ENCODE results near the gene CYTH2. TPM values are rescaled to one million over a fixed set of nuclear protein-coding genes. Genes with fewer than 3 reads are reported as not detected.

Gene CYTH2
- total RNA-seq, 1 experiment from 2014 or later: 103 TPM

DNA sequence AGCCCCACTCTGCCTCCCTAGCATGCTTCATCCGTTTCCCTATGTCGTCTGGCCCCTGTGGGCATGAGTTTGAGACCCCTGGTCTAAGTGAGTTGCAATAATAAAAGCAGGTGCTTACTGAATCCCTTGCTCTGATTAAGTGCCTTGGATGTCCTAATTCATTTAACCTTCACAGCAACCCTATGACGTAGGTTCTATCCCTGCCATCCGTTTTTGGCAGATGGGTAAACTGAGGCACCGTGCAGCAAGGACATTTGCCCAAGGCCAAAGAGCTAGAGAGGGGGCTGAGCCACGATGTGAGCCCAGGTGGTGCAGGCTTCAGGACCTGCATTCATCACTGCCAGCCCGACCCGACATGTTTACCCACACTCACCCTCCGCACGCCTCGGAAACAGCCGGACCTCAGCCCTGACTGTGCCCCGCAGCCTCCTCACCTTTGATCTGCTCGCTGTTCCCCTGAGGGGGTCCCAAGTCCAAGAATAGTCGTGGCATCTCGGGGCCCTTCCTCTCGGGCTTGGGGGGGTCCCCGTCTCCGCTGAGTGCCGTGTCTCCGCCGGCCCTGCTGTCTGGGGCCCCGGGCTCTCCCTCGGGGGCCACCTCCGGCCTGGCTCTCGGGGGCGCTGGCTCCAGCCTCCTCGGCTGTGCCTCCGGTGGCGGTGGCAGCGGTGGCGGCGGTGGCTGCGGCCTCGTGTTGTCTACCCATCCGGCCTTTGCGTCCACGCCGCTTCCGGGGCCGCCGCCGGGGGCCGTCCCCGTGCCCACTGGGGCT is 28.0 kb downstream of the CYTH2 start:
- Histone ChIP-seq H2BK120ac (ENCODE audit: low read depth, low read length, poor library complexity, severe bottlenecking) (no peak overlapping the region), H3K79me1 (ENCODE audit: insufficient read depth, low read depth, low read length, poor library complexity, severe bottlenecking) (no peaks in the 10 kb centered on the region), H3K79me2 (ENCODE audit: insufficient read depth, low read length) (no peaks in the 10 kb centered on the region), H4K5ac (ENCODE audit: insufficient read length, low read depth, low read length) (no peak overlapping the region), H3K4ac (ENCODE audit: low read depth, low read length) (no peak overlapping the region), H3K9me3 (ENCODE audit: control insufficient read depth, low read depth, low read length) (no peaks in the 10 kb centered on the region), H3K27me3 (ENCODE audit: insufficient read depth, low read length) (no peaks in the 10 kb centered on the region), H3K4me1 (ENCODE audit: insufficient read depth, low read length) (no peaks in the 10 kb centered on the region), H2BK20ac (ENCODE audit: low read depth, low read length, poor library complexity, severe bottlenecking) (no peak overlapping the region), H4K8ac (replicated peaks; ENCODE audit: insufficient read length, low read depth, low read length) (no peak overlapping the region), H2AFZ (ENCODE audit: low read length) (no peak overlapping the region), H3T11ph (ENCODE audit: low read length) (no peak overlapping the region), H3K23me2 (ENCODE audit: insufficient read length, low read depth, low read length, poor library complexity, severe bottlenecking) (peaks cover 10% of the 10 kb centered on the region), H3K18ac (ENCODE audit: insufficient read length, low read depth, low read length) (no peak overlapping the region), H2BK15ac (ENCODE audit: low read depth, low read length) (no peak overlapping the region), H3K27ac (ENCODE audit: insufficient read length, low read depth, low read length) (no peak overlapping the region), H3K4me2 (ENCODE audit: insufficient read depth, insufficient read length, low read length) (no peak overlapping the region), H3K56ac (ENCODE audit: insufficient read length, low read depth, low read length) (no peak overlapping the region), H2BK5ac (ENCODE audit: insufficient read length, low read length) (no peak overlapping the region), H4K20me1 (ENCODE audit: control insufficient read depth, insufficient read depth, insufficient read length) (no peaks in the 10 kb centered on the region), H3K9ac (ENCODE audit: extremely low read depth, insufficient read length, low read length) (no peak overlapping the region), H4K91ac (ENCODE audit: insufficient read length, low read depth, low read length) (no peak overlapping the region), H3K14ac (ENCODE audit: insufficient read depth, low read length) (no peak overlapping the region), H2AK5ac (ENCODE audit: insufficient read length, low read length) (no peak overlapping the region), H2BK12ac (ENCODE audit: insufficient read length, low read depth, low read length) (no peak overlapping the region), H3K23ac (ENCODE audit: insufficient read length, low read depth, low read length) (no peak overlapping the region)
- H3K4me1 Mint-ChIP-seq: peaks cover 12 to 30% of the 10 kb centered on the region in 2 experiments
- peak overlapping the region in 1 of 3 experiments; percentile 22; a peak in 2 of 7 replicates for H3K27ac Mint-ChIP-seq
- H3K36me3 Mint-ChIP-seq (ENCODE audit: insufficient read depth in 1 of 3, low read depth in 3 of 3): peaks cover 0 to 6% (median 5%) of the 10 kb centered on the region in 3 experiments; a peak in 5 of 7 replicates
- no CpG with 5 or more reads among the region's 45 CpGs for WGBS (ENCODE audit: extremely low coverage, insufficient read length, low lambda C conversion rate)
- no peaks in the 10 kb centered on the region; a peak in 2 of 5 replicates for H3K9me3 Mint-ChIP-seq
- H3K4me3 Mint-ChIP-seq: no peak overlapping the region
- TF ChIP-seq, protein P1, sequence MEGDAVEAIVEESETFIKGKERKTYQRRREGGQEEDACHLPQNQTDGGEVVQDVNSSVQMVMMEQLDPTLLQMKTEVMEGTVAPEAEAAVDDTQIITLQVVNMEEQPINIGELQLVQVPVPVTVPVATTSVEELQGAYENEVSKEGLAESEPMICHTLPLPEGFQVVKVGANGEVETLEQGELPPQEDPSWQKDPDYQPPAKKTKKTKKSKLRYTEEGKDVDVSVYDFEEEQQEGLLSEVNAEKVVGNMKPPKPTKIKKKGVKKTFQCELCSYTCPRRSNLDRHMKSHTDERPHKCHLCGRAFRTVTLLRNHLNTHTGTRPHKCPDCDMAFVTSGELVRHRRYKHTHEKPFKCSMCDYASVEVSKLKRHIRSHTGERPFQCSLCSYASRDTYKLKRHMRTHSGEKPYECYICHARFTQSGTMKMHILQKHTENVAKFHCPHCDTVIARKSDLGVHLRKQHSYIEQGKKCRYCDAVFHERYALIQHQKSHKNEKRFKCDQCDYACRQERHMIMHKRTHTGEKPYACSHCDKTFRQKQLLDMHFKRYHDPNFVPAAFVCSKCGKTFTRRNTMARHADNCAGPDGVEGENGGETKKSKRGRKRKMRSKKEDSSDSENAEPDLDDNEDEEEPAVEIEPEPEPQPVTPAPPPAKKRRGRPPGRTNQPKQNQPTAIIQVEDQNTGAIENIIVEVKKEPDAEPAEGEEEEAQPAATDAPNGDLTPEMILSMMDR (conservative IDR thresholded peaks at IDR 0.05): no peak
- peaks cover 14% of the 10 kb centered on the region for H3K27me3 Mint-ChIP-seq (ENCODE audit: low read depth)
- DNase-seq: no peak
